NCI-H2107 (cell line): ENCODE results near the gene ZBTB18.
A peak's percentile ranks its signal among the peaks of the same experiment; 100 is the strongest.
"Not testable (repeated sequence)": the region's sequence is repeated elsewhere in the genome, so short reads cannot be mapped to it uniquely, and the experiment has no call there.

Source experiments
- DNase-seq: peaks from one replicate; lab custom pipeline; 2025; lab: John Stamatoyannopoulos, UW

The ZBTB18 gene

DNA sequence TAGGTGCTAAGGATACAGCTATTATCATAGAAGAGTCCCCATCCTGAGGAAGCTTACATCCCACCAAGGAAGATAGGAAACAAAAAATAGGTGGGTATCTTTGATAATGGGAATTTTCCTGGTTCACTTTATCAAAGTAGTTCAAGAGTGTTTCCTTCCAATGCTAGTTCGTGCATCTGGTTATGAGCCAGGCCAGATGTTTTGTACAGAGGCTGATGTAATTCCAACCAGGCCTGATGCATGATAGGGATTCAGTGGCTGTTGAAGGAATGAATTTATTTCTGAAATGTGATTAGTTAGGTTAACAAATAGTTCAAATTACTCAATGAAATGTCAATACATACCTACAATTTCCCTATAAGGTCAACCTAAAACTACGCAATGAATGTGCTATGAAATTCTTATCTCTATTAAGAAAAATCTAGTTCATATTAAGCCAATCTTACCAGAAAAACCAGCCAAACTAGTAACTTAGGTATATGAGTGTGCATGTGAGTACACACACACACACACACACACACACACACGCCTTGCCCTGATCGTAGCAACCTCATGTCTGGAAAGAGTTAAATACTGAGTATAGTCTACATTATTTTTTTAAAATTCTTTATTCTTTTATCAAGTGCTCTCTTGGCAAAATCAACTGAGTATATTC, 9.5 kb upstream of the ZBTB18 start:
- no peak for DNase-seq

DNA sequence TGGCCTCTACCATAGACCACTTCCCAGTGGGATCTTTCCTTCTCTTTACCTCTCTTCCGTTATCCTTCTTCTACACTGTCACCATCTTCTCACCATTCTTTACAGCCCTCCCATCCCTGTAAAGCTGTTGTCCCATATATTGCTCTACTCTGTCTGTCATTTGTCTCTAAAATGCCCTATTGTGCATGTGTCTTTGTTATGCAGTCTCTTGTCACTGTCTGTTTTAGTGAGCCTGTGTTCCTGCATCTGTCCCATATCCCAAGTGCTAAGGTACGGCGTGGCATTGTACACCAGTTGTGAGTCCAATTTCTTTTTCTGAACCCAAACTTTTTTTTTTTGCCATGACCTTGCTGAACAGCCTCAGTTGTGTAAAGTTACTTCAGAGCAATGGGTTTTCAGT, 8.8 kb upstream of the ZBTB18 start:
- DNase-seq, result no peak

DNA sequence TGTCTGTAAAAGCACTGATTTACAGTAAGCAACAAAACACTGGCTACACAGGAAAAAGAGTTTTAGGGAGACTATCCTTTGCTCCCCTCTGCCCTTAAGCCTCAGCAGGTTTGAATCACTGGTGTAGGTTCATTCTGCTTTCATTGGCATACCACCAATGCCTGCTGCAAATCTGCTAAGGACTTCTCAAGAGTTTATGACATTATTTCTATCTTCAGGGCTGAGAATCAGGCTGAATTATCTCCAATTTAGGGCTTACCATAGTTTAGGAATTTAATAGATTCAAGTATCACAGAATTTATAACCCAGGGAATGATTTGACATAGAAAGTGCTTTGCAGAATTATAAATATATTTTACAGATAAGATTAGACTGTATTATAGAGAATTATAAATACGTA, 6.7 kb upstream of the ZBTB18 start:
- no peak for DNase-seq

DNA sequence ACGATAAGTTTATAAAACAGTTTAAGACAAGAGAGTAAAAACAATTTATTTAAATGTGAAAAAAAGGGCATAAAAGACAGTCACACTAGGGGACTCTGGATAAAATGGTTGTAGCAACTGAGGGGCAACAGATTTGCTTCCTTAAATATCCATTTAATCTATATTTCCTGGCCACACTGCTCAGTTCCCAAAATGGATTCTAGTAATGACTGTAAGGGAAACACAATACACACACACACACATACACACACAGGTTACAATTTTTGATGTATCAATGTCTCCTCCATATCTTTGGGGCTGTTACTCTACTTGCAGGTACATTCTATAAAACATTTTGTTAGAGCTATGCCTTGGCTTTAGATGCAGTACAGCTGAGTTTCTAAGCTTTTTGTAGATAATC, 4.8 kb upstream of the ZBTB18 start:
- DNase-seq, result not testable (repeated sequence)

DNA sequence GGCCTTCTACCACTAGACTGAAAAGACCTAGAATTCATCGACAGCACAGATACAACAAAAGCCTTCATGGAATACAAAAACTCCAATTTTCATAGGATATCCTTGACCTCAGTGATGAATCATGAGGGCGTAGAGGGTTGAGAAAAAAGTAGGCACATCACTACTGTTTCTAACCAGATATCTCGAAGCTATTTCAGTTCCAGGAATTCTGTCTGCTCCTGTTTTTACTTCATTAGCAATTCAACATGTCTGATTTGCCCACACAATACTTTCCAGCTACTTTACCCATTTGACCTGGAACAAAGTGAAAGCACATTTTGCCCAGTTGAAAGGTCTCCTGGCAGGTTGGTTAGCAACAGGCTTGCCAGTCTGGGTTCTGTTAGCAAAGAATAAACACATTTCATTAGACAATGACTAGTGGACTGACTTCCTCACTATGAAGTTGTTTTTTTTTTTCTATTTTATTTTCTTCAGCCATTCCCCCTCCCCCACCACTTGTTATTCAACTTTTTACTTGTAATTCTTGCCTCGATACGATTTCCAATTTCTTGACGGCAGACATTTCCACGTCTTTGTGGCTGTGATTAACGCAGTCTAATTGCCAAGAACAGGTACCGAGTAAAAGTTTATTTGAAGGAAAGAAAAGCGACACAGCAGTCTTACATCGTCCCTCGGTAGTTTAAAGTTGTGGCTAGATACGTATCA, 4.0 kb upstream of the ZBTB18 start:
- no peak for DNase-seq

DNA sequence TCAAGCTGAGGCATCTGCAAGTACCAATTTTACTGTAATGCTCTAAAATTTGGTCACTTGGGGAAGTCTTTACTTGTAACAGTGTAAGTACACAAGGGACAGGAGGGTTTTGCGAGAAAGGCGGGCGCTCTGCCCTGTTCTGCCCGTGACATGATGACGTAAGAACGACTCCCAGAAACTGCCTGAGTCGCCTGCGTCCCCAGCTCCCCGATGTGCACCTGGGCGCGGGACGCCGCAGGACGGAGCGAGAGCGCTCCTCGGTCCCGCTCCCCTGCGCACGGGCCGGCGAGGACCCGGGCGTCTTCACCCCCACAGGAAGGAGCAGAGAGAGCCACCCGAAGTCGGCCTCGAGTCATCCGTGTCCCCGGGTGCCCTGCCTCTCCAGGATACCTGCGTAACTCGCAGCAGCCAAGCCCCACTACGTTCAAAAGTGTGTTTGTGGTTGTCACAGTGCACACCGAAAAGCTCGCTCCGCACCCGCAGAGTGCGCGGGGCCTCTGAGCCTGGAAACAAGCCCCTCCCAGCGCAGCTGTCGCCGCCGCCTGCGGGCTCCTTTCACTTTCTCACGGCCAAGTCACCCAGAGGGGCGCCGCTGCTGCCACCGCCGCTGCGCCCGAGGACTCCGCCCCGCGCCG, 3.3 kb upstream of the ZBTB18 start:
- DNase-seq, result peak; percentile 62

DNA sequence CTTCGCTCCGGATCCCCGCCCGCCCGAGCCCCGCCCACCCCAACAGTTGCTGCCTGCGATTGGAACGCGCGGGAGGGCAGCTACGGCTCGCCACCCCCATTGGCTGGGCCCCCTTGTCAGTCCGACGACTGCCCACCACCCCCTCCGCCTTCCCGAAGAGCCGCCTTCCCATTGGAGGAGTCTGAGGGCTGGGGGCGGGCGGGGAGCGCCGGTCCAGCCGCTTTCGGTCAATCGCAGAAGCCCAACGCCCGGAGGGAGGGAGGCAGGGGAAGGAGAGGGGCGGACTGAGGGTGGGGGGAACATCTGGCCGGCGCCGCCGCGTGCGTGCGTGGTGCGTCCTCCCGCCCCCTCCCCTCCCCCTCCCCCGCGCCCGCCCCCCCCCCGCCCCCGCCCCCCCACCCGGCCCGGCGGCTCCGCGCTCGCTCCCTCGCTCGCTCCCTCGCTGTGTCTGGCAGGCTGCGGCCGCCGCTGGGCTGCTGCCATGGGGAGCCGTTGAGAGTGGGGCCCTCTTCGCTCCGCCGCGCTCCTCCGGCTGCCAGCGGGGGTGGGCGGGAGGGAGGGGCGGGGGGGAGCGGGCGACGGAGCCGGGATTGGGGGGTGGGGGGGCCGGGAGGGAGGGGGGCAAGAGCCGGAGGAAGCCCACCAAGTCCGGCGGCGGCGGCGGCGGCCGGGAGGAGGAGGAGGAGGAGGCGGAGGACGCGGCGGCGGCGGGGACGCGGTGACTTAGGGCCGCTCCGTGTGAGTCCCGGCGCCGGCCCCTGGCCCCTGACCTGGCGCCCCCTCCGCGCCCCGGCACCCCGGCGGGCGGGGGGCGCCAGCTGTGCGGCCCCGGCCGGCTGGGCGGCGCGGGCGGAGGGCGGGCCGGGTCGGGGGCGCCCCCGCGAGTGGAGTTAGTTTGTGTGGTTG, 2.6 kb upstream of the ZBTB18 start:
- DNase-seq, result peak; percentile 99

DNA sequence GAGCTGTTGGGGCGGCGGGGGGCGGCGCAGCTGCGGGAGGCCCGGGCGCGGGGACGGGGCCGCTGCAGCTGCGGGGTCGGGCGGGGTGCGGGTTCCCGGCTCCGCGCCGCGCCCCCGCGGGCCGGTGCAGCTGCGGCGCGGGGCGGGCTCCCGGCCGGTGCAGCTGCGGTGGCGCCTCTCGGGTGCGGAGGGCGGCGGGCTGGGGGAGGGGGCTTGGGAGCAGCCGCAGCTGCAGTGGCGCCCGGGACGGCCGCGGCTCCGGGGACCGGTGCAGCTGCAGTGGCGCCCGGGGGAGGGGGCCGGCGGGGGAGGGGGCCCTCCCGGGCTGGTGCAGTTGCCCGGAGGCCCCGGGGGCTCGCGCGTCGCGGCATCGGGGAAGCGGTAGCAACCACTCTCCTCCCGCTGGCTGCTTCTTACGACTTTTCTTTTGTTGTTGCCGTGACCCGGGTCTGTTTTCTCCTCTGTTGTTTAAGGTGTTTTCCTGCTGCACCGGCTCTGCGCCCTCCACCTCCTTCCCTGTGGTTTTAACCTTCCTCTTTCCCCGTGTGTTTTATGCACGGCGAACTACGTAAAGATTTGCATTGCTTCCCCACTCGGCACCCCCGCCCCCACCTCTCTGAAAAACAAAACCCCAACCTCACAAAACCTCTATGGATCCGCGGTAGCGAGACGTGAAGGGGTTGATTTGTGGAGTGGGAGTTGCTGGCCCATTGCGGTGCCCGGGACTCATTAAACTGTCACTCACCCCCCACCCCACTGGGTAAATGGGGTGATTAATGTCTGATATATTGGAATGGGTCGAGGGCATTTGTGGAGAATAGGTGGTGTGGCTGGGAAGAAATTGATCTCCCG, 1.7 kb upstream of the ZBTB18 start:
- DNase-seq, result peak; percentile 29

DNA sequence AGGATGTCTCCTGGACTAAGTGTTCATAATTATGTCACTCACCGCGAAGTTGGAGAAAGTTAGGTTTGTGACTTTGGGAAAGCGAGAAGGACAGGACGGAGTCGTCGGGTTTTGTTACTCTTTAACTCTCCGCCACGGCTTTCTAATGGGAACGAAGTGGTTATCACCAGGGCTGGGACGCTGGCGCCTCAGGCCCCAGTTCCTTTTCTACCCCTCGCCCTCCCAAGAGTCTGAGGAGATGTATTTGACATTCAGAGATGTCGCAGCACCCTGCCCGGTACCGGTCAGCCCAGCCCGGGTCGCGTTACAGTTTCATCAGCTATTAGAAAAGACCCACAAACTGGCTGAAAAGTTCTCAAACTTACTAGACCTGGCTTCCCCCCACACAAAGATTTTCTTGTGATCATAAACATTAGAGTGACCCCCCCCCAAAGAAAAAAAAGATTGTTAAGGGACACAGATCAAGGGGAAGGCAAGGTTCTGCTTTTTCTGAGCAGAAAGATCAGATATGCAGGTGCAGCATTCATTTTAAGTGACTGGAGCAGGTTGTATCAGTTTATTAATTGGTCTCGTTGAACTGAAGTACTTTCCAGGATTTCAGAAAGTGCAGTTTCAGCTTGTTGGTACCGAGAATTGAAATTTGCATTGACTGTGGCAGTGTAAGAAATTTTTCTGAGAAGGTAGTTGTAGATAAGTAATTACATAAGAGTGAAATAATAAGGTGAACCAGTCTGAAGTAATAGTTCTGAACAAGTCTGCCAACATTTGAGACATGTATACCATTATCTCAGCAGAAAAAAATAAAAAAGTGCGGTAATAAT, 859 bp upstream of the ZBTB18 start:
- DNase-seq, result no peak

DNA sequence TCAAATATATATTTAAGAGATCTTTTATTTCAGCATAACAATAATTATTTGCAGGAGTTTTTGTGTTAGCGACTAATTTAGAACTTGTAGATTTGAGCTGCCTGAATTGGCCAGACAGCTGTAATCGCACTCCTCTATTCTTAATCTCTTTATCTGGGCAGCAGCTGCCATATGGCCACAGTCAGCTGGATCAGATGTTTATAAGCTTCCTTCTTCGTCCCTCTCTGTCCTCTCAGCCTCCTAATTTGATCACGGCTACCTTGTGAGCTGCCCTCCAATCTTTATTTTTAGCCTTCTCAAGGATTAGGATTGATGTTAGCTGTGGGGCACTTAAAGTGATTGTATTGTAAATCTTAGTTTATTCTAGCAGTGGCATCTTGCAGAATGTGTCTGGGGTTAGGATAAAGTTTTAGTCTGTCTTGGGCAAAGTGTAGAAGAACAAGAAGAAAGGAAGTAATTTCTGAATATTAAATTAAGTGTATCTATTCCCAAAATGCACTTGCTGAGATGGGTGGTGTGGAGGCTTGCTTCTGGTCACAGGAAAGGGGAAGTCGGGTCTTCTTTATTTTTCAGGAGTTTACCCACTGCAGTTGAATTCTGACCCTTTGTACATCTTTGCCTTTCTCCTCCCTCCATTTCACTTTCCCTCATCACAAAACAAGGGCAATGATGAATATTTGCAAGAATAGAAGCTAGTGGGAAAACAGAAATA, 1.1 kb downstream of the ZBTB18 start:
- DNase-seq, result no peak

DNA sequence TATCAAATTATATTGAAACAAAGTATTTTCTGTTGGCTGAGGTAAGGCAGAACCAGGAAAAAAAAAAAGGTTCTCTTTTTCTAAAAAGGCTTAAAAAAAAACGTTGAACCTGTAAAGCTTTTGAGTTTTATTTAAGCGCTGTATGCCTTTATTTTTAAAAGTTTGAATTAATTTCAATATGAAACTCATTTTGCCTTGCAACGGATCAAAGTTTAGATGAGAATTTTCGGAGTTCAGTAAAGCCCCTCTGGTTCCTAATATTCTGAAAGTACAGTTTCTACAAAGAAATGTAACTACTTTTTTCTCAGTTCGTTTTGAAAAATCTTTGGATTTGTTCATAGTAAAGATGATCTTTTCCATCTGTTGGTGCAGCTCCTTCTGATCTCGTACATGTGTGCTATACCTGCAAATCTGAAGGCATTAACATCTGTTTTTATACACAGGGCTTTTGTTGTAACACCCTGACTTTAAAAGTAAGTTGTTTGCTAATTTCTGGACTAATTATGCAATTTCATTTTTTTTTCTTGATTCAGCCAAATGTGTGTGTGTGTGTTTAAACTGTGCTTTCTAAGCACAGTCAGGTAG, 1.7 kb downstream of the ZBTB18 start:
- DNase-seq, result no peak

DNA sequence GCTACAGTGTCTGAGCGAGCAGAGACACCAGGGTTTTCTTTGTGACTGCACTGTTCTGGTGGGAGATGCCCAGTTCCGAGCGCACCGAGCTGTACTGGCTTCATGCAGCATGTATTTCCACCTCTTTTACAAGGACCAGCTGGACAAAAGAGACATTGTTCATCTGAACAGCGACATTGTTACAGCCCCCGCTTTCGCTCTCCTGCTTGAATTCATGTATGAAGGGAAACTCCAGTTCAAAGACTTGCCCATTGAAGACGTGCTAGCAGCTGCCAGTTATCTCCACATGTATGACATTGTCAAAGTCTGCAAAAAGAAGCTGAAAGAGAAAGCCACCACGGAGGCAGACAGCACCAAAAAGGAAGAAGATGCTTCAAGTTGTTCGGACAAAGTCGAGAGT, 2.7 kb downstream of the ZBTB18 start:
- no peak for DNase-seq

DNA sequence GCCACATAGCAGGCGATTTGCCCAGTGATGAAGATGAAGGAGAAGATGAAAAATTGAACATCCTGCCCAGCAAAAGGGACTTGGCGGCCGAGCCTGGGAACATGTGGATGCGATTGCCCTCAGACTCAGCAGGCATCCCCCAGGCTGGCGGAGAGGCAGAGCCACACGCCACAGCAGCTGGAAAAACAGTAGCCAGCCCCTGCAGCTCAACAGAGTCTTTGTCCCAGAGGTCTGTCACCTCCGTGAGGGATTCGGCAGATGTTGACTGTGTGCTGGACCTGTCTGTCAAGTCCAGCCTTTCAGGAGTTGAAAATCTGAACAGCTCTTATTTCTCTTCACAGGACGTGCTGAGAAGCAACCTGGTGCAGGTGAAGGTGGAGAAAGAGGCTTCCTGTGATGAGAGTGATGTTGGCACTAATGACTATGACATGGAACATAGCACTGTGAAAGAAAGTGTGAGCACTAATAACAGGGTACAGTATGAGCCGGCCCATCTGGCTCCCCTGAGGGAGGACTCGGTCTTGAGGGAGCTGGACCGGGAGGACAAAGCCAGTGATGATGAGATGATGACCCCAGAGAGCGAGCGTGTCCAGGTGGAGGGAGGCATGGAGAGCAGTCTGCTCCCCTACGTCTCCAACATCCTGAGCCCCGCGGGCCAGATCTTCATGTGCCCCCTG, 3.3 kb downstream of the ZBTB18 start:
- DNase-seq, result no peak

DNA sequence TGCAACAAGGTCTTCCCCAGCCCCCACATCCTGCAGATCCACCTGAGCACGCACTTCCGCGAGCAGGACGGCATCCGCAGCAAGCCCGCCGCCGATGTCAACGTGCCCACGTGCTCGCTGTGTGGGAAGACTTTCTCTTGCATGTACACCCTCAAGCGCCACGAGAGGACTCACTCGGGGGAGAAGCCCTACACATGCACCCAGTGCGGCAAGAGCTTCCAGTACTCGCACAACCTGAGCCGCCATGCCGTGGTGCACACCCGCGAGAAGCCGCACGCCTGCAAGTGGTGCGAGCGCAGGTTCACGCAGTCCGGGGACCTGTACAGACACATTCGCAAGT, 3.8 kb downstream of the ZBTB18 start:
- no peak for DNase-seq

DNA sequence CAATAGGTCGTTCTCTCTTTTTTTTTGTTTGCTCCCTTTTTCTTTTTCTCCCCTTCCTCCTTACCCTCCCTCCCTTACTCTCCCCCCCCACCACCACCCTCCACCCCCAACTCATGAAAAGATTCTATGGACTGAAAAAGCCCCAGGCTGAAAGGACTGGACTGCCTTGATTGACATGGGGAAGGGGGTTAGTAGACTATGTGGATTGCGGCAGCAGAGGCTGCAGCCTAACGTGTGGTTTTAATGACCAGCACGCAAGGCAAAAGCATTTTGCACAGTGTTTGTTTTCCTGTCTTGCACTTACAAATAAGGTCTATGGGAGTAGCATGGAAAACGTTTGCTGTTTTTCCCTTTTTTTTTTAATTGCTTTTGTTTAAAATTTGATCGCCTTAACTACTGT, 5.5 kb downstream of the ZBTB18 start:
- DNase-seq, result no peak

DNA sequence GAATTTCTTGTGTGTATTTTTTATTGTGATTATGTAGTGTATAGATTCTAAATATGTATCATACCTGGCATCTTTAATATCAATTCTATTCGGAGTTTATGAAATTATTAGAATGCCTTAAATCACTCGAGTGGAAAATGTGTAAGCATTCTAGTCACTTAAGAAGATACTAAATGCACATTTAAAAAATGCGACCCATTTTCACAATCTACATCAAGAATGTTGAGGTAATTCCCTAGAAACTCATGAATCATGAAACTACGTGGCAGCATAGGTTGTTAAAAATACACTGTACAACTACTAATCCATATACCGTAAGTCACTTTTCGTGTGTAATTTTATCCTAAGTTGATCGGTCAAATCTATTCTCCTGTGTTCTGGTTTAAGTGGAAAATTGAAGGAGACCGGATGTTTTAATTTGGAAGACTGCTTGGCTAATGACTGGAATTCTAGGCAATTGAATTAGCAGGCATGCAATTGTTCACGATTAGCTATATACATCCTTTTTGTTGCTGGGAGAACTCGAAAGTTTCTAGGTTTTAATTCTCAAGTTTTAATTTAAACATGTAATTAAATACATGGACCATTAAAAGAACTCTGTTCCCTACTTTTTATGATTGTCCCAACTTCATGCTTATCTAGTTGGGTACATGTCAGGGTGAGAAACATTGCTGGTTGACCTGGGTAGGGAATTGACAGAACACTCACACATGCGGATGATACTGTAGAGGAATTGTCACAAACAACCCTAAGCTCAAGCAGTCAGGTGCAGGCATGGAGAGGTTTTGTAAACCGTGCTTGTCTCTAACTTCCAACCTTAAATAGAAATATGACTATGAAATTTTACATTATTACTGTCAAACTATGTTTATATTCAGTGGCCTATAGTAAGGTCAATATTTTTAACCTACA, 6.6 kb downstream of the ZBTB18 start:
- no peak for DNase-seq

DNA sequence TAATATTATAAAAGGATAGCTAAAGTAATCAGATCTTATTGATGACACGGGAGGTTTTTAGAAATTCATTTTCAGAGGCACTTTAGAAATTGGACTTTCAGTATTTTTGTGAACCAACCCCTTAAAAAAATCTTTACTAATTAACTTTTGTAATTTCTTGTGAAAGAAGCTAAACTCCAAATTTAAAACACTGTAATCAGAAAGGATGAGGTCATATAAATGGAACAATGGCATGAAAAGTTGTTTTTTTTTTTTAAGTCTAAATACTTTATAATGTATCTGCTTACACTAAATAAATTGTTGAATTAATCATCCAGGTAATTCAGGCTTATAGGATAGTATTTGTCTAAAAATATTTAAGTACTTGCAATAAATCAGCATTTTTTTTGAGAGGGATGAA, 9.0 kb downstream of the ZBTB18 start:
- DNase-seq, result no peak

DNA sequence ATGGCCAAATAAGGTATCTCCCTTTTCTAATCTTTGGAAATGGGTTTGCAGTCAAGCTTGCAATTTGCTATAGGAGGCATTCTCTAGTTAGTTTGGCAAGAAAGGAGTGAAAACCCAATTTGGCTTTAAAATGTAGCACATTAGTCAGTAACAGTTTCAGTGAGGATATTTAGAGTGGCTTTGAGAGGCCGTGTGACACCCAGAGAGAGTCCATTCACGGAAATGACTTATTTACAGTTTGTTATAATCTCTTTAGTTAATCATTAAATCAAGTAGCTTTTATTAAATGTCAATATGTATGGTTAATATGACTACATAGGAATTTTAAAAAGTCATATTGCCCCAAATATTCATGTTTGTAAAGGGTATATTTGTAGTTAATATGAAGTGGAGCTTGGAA, 9.6 kb downstream of the ZBTB18 start:
- DNase-seq, result no peak
